Suprapubic skin (tissue), 4 donors: ENCODE results near the gene CA9. TPM values are rescaled to one million over a fixed set of nuclear protein-coding genes. Genes with fewer than 3 reads are reported as not detected.

Experiments used
- DNase-seq, 2 donors: peaks; one replicate each; pipeline ENCODE4 v3.0.0-alpha.2; 2019; ENCODE audit warnings: low spot score in 2 of 2
- H3K27ac ChIP-seq: fragments of 200-600 bp; sonication (generic); one replicate; pipeline ENCODE4 v1.5.1; 2019
- H3K27me3 ChIP-seq: fragments of 200-600 bp; sonication (generic); one replicate; pipeline ENCODE4 v1.5.1; 2019
- H3K36me3 ChIP-seq: fragments of 200-600 bp; sonication (generic); one replicate; pipeline ENCODE4 v1.5.1; 2019
- H3K4me1 ChIP-seq: fragments of 200-600 bp; sonication (generic); one replicate; pipeline ENCODE4 v1.5.1; 2019
- H3K4me3 ChIP-seq: fragments of 200-600 bp; sonication (generic); one replicate; pipeline ENCODE4 v1.5.1; 2019; ENCODE audit warnings: mild to moderate bottlenecking
- H3K9me3 ChIP-seq: fragments of 200-600 bp; sonication (generic); one replicate; pipeline ENCODE4 v1.5.1; 2019
- EP300 ChIP-seq: sonication (generic); formaldehyde crosslinking; IDR thresholded peaks from one replicate; pipeline ENCODE4 v1.6.1; 2017; ENCODE audit warnings: antibody characterized with exemption
- POLR2A ChIP-seq, 2 donors: fragments of 450-650 bp; IDR thresholded peaks; one replicate each; pipeline ENCODE4 v1.6.1; 2017; ENCODE audit warnings: antibody characterized with exemption in 2 of 2, mild to moderate bottlenecking in 2 of 2, moderate library complexity in 2 of 2
- POLR2AphosphoS5 ChIP-seq, 3 donors: sonication (generic); formaldehyde crosslinking; IDR thresholded peaks; one replicate each; pipeline ENCODE4 v1.6.1; 2017; ENCODE audit warnings: antibody characterized with exemption in 3 of 3
- WGBS: methylation state at CpG from one replicate; pipeline ENCODE4 v1.1.5; 2018; 5-methylcytosine and 5-hydroxymethylcytosine counted together
- total RNA-seq, 4 donors: library from RNA; depleted of rRNA; stranded (reverse); fragments of >200 nt; gene quantifications; one replicate each; pipeline ENCODE4 v1.1.0, GENCODE V29; 2016
- TF ChIP-seq, protein P1 (sequence below), 2 donors: fragments of 200-600 bp in 1 of 2; fragments of 450-650 bp in 1 of 2; sonication (generic) in 1 of 2; IDR thresholded peaks; one replicate each; pipeline ENCODE4 v1.5.1; 2016 to 2019; ENCODE audit warnings: antibody characterized with exemption in 2 of 2, mild to moderate bottlenecking in 1 of 2, moderate library complexity in 1 of 2

The CA9 gene
- total RNA-seq, 4 donors from 2014 or later = 2.1 to 5.7 (median 2.8) TPM; not detected in 1

- WGBS = 37% methylated on average over 2 of the region's 3 CpGs
- Histone ChIP-seq H3K4me3 (no peak overlapping the region), H3K9me3 (no peaks in the 10 kb centered on the region), H3K4me1 (no peaks in the 10 kb centered on the region), H3K36me3 (peaks cover 26% of the 10 kb centered on the region), H3K27ac (no peak overlapping the region), H3K27me3 (no peaks in the 10 kb centered on the region)
- TF ChIP-seq EP300 (no peak), POLR2AphosphoS5 (IDR thresholded peaks at IDR 0.05) (no peak)
- TF ChIP-seq, protein P1, sequence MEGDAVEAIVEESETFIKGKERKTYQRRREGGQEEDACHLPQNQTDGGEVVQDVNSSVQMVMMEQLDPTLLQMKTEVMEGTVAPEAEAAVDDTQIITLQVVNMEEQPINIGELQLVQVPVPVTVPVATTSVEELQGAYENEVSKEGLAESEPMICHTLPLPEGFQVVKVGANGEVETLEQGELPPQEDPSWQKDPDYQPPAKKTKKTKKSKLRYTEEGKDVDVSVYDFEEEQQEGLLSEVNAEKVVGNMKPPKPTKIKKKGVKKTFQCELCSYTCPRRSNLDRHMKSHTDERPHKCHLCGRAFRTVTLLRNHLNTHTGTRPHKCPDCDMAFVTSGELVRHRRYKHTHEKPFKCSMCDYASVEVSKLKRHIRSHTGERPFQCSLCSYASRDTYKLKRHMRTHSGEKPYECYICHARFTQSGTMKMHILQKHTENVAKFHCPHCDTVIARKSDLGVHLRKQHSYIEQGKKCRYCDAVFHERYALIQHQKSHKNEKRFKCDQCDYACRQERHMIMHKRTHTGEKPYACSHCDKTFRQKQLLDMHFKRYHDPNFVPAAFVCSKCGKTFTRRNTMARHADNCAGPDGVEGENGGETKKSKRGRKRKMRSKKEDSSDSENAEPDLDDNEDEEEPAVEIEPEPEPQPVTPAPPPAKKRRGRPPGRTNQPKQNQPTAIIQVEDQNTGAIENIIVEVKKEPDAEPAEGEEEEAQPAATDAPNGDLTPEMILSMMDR (IDR thresholded peaks at IDR 0.05) = no peak
- no peak for DNase-seq
Measured at GRCh38 chr9:35681341-35682002, 7.7 kb downstream of the CA9 start.

GRCh38 chr9:35682051-35682450, 8.3 kb downstream of the CA9 start:
- Histone ChIP-seq H3K4me3 (no peak overlapping the region), H3K27ac (no peak overlapping the region), H3K27me3 (no peaks in the 10 kb centered on the region), H3K36me3 (peaks cover 26% of the 10 kb centered on the region), H3K9me3 (no peaks in the 10 kb centered on the region), H3K4me1 (no peaks in the 10 kb centered on the region)
- TF ChIP-seq, protein P1 (IDR thresholded peaks at IDR 0.05) = no peak
- TF ChIP-seq EP300 (no peak), POLR2AphosphoS5 (IDR thresholded peaks at IDR 0.05) (no peak), POLR2A (IDR thresholded peaks at IDR 0.05) (no peak)
- 73% methylated on average over 6 of the region's 6 CpGs for WGBS
- no peak for DNase-seq

- Histone ChIP-seq H3K4me3 (no peak overlapping the region), H3K27ac (no peak overlapping the region), H3K36me3 (peaks cover 26% of the 10 kb centered on the region), H3K27me3 (no peaks in the 10 kb centered on the region), H3K9me3 (no peaks in the 10 kb centered on the region), H3K4me1 (no peaks in the 10 kb centered on the region)
- WGBS = 89% methylated on average over 10 of the region's 10 CpGs
- TF ChIP-seq POLR2AphosphoS5 (IDR thresholded peaks at IDR 0.05) = no peak
- TF ChIP-seq EP300 = no peak
- TF ChIP-seq, protein P1 (IDR thresholded peaks at IDR 0.05) = no peak
- TF ChIP-seq POLR2A (IDR thresholded peaks at IDR 0.05) = no peak
- no peak for DNase-seq
Measured at GRCh38 chr9:35682520-35683315, 9.0 kb downstream of the CA9 start.

- no peaks in the 10 kb centered on the region for H3K9me3 ChIP-seq
- H3K27ac ChIP-seq = no peak overlapping the region
- H3K4me3 ChIP-seq = no peak overlapping the region
- 75% methylated on average over 2 of the region's 2 CpGs for WGBS
- TF ChIP-seq POLR2AphosphoS5 (IDR thresholded peaks at IDR 0.05) (no peak), POLR2A (IDR thresholded peaks at IDR 0.05) (no peak), EP300 (no peak)
- TF ChIP-seq, protein P1 (IDR thresholded peaks at IDR 0.05) = no peak
- H3K4me1 ChIP-seq = peaks cover under 1% of the 10 kb centered on the region
- peaks cover 26% of the 10 kb centered on the region for H3K36me3 ChIP-seq
- no peaks in the 10 kb centered on the region for H3K27me3 ChIP-seq
- no peak for DNase-seq
Measured at GRCh38 chr9:35683323-35683722, 9.6 kb downstream of the CA9 start.

GRCh38 chr9:35684921-35685320, 11.2 kb downstream of the CA9 start:
- H3K4me1 ChIP-seq = peaks cover 11% of the 10 kb centered on the region
- WGBS = 83% methylated on average over 10 of the region's 10 CpGs

More at GRCh38 chr9:35684921-35685320, 11.2 kb downstream of the CA9 start:
- Histone ChIP-seq H3K27ac (no peak overlapping the region), H3K36me3 (peaks cover 26% of the 10 kb centered on the region), H3K27me3 (no peaks in the 10 kb centered on the region), H3K9me3 (no peaks in the 10 kb centered on the region), H3K4me3 (peak overlapping the region; percentile 5)
- TF ChIP-seq, protein P1 (IDR thresholded peaks at IDR 0.05) = no peak
- TF ChIP-seq EP300 = no peak
- DNase-seq = no peak
